ENCODE results near the gene MYCBPAP.

MYCBPAP gene

DNA sequence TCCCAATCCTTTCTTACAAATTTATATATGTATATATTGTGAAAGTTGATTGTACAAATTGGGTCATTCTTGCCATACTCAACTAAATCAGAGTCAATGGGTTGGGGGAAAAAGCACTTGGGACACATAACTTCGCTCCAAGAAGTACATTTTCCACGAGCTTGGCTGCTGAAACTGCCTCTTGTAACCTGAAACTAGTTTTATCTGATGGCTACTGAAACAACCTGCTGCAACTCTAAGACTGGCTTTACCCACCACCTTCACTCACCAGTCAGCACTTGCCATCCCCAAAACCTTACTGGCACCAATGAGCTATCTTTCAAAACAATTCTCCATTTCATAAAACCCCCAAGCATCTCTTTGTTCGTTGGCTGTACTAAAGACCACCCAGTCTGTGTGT is 14.5 kb upstream of the MYCBPAP start:
- no peak overlapping the region for H3K27ac Mint-ChIP-seq
- H3K27me3 Mint-ChIP-seq: no peaks in the 10 kb centered on the region
- H3K36me3 Mint-ChIP-seq: peaks cover 4% of the 10 kb centered on the region
- no peaks in the 10 kb centered on the region for H3K4me1 Mint-ChIP-seq
- no peak for ATAC-seq
- H3K4me3 Mint-ChIP-seq: no peak overlapping the region
- no peaks in the 10 kb centered on the region for H3K9me3 Mint-ChIP-seq

DNA sequence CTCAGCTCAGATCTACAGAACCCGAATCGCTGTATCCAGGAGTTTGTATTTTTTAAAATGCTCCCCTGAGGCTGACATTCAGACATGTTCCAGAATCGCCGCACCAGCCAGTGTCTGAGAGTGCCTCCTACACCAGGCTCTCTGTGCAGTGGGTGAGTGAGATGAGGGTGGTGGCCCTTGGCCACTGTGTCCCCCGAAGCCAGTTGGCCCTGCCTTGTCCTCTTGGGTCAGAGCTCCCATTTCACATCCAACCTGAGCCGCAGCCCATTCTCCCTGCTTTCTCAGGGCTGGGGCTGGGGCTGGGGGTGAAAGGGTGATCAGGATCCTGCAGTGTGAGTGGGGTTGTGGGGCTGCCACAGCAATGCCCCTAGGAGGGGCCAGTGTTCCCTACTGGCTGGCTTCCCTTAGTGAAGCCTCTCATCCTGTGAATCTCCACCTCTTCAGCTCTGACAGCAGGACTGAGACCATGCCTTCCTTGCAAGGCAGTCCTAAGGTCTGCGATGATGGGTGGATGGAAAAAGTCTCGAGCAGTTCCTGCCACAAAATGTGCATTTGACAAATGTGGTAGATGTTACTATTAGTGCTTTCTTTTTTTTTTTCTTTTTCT is 12.9 kb upstream of the MYCBPAP start:
- no peaks in the 10 kb centered on the region for H3K4me1 Mint-ChIP-seq
- no peak overlapping the region for H3K4me3 Mint-ChIP-seq
- no peaks in the 10 kb centered on the region for H3K27me3 Mint-ChIP-seq
- no peaks in the 10 kb centered on the region for H3K36me3 Mint-ChIP-seq
- H3K9me3 Mint-ChIP-seq: no peaks in the 10 kb centered on the region
- no peak for ATAC-seq
- H3K27ac Mint-ChIP-seq: no peak overlapping the region

DNA sequence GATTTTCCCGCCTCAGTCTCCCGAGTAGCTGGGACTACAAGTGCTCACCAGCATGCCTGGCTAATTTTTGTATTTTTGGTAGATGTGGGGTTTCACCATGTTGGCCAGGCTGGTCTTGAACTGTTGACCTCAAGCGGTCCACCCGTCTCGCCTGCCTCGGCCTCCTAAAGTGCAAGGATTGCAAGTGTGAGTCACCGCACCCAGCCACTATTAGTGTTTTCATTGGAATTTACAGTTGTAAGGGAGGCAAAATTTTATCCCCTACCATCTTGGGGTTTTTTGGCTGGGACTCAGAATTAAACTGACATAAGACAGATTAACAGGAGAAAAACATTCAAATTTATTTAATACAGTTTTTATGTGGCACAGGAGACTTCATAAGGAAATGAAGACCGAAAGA is 12.3 kb upstream of the MYCBPAP start:
- H3K4me1 Mint-ChIP-seq: no peaks in the 10 kb centered on the region
- no peaks in the 10 kb centered on the region for H3K36me3 Mint-ChIP-seq
- no peak for ATAC-seq
- no peaks in the 10 kb centered on the region for H3K9me3 Mint-ChIP-seq
- no peak overlapping the region for H3K27ac Mint-ChIP-seq
- no peak overlapping the region for H3K4me3 Mint-ChIP-seq
- H3K27me3 Mint-ChIP-seq: no peaks in the 10 kb centered on the region

DNA sequence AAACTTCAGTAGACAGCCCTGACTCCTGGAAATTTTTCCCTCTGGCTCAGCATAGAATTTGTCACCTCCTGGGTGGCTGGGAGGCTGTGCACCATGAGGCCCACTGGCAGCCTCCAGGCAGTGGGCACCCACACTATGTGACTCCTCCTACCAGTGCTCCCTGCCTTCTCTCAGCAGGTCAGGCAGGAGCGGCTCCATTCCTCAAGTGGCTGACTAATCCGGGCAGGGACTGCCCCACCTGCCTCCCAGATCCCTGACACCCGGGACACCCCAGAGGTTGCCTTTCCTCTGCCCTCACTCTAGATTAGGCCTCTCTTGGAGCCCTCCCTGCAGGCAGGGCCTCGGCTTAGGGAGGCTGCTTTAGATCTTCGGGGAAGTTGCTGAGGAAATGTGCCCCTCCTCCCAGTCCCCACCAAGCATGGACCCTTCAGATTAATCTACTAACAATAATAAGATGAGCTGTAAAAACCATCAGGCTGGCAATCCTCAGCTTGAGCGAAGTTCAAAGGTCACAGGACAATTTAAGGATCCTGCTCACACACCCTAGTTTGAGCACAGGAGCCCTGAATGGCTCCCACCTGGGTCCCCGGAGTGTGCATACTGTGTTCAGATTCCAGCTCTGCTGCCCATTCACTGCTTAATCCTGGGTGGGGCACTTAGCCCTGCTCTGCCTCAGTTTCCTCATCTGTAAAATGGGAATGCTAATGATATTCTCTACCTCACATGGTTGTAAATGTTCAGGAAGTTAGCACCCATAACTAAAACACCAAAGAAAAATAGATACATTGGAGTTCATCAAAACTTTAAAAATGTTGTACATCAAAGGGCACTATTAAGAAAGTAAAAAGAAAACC is 10.0 kb upstream of the MYCBPAP start:
- no peak overlapping the region for H3K4me3 Mint-ChIP-seq
- no peaks in the 10 kb centered on the region for H3K27me3 Mint-ChIP-seq
- H3K4me1 Mint-ChIP-seq: no peaks in the 10 kb centered on the region
- no peaks in the 10 kb centered on the region for H3K9me3 Mint-ChIP-seq
- ATAC-seq: no peak
- no peaks in the 10 kb centered on the region for H3K36me3 Mint-ChIP-seq
- H3K27ac Mint-ChIP-seq: no peak overlapping the region

DNA sequence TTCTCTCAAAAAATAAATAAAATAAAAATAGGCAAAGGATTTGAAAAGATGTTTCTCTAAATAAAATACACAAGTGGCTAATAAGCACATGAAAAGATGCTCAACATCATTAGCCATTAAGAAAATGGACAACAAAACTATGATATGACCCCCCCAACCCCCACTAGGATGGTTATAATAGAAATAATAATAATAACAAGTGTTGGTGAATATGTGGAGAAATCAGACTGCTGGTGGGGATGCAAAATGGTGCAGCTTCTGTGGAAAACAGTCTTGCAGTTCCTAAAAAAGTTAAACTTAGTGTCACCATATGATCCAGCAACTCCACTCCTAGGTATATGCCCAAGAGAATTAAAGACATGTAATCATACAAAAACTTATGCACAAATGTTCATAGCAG is 9.0 kb upstream of the MYCBPAP start:
- Mint-ChIP-seq H3K36me3 (no peaks in the 10 kb centered on the region), H3K27me3 (no peaks in the 10 kb centered on the region), H3K27ac (no peak overlapping the region), H3K9me3 (no peaks in the 10 kb centered on the region), H3K4me3 (no peak overlapping the region), H3K4me1 (no peaks in the 10 kb centered on the region)
- ATAC-seq: no peak

DNA sequence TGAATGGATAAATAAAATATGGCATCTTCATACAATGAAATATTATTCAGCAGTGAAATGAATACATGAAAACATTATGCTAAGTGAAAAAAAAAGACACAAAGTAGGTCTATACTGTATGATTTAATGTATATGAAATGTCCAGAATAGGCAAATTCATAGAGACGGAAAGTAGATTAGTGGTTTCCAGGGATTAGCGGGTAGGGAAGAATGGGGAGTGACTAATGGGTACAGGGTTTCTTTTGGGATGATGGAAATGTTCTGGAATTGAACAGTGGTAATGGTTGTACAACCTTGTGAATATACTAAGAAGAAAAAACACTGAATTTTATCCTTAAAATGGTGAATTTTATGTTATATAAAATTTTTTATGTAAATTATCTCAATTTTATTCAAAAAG is 8.5 kb upstream of the MYCBPAP start:
- Mint-ChIP-seq H3K9me3 (no peaks in the 10 kb centered on the region), H3K27ac (no peak overlapping the region), H3K4me1 (no peaks in the 10 kb centered on the region), H3K36me3 (no peaks in the 10 kb centered on the region), H3K4me3 (no peak overlapping the region), H3K27me3 (no peaks in the 10 kb centered on the region)
- no peak for ATAC-seq

DNA sequence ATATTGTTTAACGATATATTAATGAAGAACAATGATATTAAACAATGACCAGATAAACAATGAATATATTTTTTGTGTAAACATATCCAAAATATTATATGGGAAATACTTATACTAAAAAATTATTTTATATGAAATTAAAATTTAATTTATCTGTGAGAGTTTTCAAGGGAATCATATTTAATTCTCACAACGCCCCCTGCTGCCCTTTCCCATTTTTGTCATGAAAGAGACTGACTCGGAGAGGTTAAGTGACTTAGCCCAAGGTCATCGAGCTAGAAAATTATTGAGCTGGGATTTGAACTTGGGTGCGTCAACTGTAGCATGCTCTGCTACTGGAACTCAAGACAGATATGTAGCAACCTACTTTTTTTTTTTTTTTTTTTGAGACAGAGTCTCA is 7.2 kb upstream of the MYCBPAP start:
- Mint-ChIP-seq H3K4me3 (no peak overlapping the region), H3K9me3 (no peaks in the 10 kb centered on the region), H3K27ac (no peak overlapping the region), H3K27me3 (no peaks in the 10 kb centered on the region), H3K4me1 (no peaks in the 10 kb centered on the region), H3K36me3 (no peaks in the 10 kb centered on the region)
- no peak for ATAC-seq

DNA sequence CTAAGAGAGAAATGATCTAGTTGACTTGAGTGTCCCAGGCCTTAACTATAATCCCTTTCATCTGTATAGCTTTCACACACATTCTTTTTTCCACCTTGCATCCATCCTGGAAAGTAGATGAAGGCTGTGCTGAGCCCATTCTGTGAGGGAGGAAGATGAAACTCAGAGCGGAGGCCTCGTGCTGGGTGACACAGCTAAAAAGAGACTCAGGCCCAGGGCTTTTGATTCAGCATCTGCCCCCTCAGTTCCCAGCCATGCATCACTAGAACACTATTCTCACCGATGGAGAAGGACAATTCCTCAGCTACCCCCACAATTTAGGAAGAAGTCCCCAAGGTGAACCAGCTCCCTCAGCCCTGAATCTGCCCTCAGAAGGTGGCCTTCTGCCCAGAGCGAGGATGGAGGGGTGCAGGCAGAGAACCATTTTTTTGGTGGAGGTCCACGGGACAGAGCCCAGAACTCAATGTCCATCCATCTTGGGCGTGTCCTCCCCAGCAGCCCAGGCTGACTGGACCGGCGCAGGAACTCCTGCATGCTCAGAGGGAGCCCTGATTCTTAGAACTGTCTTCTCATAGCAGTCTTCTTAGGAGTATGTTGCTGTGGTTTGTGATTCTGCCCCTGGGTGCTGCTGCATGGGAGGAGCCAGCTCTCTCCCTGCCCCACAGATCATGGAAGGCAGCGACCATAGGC is 5.8 kb upstream of the MYCBPAP start:
- no peaks in the 10 kb centered on the region for H3K27me3 Mint-ChIP-seq
- no peak overlapping the region for H3K4me3 Mint-ChIP-seq
- ATAC-seq: no peak
- H3K4me1 Mint-ChIP-seq: no peaks in the 10 kb centered on the region
- no peaks in the 10 kb centered on the region for H3K36me3 Mint-ChIP-seq
- no peaks in the 10 kb centered on the region for H3K9me3 Mint-ChIP-seq
- no peak overlapping the region for H3K27ac Mint-ChIP-seq

DNA sequence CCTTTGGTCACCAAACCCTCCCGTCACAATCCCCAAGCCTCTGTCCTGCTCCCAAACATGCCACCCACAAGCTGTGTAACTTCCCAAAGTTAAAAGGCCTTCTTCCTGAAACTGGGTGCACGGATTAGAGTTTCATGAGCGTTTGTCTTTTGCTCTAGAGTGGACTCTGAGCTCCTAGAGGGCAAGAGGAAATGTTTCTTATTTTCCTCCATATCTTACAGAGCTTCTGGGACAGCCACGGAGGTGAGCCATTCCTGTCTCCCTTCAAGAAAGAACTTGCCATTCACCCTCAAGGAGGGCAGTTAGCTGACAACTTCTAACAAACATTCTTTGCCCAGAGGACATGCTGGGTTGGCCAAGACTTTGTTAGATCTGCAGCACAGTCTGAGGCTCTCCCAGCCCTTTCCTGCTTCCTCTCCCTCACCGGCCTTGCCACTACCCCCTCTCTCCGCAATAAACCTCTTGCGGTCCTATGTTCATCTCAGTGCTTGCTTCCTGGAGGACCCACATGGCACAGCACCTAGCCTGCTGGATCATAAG is 2.6 kb upstream of the MYCBPAP start:
- no peak overlapping the region for H3K4me3 Mint-ChIP-seq
- H3K27ac Mint-ChIP-seq: no peak overlapping the region
- H3K27me3 Mint-ChIP-seq: peaks cover 9% of the 10 kb centered on the region
- H3K9me3 Mint-ChIP-seq: no peaks in the 10 kb centered on the region
- peaks cover 9% of the 10 kb centered on the region for H3K4me1 Mint-ChIP-seq
- no peaks in the 10 kb centered on the region for H3K36me3 Mint-ChIP-seq
- ATAC-seq: no peak

DNA sequence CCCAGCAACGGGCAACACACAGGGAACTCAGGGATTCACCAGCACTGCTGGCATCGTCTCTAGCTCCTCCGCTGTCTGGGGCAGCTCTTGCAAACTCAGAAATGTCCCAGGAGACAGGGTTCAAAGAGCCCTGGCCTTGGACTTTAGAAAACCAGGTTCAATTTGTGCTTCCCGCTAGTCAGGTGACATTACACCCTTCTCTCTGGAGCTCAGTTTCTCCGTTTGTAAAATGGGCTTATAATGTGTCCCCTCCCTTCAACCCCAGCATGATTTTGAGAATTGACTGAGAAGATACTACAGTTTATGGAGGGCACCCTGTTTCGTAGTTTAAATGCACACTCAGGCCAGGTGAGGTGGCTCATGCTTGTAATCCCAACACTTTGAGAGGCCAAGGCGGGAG is 1.9 kb upstream of the MYCBPAP start:
- Mint-ChIP-seq H3K27ac (no peak overlapping the region), H3K9me3 (no peaks in the 10 kb centered on the region), H3K36me3 (no peaks in the 10 kb centered on the region), H3K27me3 (peaks cover 11% of the 10 kb centered on the region), H3K4me1 (peaks cover 12% of the 10 kb centered on the region), H3K4me3 (no peak overlapping the region)
- no peak for ATAC-seq

DNA sequence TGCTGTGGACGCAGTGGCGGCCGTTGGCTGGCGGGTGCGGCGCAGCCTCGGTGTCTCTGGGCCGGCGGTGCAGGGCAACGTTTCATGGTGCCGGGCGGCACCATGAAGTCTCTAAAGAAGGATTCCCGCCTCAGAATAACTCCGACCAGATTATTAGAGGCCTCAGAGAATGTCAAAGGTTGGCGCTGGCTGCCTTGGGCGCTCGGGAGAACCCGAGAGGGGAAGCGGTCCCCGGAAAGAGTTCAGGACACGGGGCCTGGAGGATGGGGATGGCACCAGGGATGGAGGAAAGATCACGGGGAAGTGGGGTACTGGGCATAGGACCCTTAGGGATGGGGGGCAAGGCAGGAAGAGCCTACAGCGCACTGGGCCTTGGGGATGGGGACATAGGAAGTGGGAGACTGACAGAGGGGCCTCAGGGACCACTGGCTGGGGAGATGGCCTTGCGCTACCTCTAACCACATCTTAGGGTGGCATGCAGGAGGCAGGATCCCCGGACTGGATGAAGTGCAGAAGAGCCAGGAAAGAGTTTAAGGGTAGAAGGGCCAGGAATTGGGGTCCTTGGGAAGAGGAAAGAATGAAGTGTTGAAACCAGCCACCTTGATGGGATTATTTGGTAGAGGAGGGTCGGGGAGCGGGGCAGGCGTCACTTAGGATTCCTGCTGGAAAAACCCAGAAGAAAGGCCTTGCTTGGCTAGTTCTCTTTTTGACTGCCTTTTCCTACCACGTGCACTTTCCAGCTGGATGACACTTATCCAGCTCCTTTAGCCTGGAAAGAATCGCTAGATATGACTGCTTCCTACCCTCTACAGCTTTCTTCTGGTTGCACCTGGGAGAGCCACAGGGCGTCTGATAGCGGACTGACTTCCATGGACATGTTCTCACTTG is 578 bp downstream of the MYCBPAP start:
- H3K27me3 Mint-ChIP-seq: peaks cover 26% of the 10 kb centered on the region
- H3K9me3 Mint-ChIP-seq: no peaks in the 10 kb centered on the region
- H3K36me3 Mint-ChIP-seq: no peaks in the 10 kb centered on the region
- peak overlapping the region; percentile 87 for H3K4me3 Mint-ChIP-seq
- ATAC-seq: no peak
- peak overlapping the region; percentile 53 for H3K27ac Mint-ChIP-seq
- H3K4me1 Mint-ChIP-seq: peaks cover 20% of the 10 kb centered on the region

DNA sequence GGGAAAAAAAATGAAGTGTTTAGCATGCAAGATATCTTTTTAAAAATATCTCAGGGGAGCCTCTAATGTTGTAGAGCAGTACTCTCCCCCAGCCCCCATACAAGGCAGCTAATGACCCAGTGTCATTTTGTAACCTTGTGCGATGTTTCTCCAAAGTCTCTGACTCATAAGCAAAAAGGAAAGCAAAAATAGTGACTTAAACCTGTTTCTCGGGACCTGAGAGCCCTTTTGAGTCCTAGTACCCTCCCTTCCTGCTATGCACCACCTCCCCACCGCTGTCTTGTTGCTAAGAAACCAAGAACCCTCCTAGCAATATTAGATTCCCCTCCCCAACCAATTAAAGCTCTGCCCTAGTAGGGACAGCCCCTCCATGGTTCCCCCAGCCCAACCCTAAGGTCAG is 2.8 kb downstream of the MYCBPAP start:
- ATAC-seq: peak; percentile 65
- Mint-ChIP-seq H3K4me3 (no peak overlapping the region), H3K9me3 (no peaks in the 10 kb centered on the region), H3K36me3 (no peaks in the 10 kb centered on the region), H3K27me3 (peaks cover 26% of the 10 kb centered on the region), H3K27ac (no peak overlapping the region), H3K4me1 (peaks cover 20% of the 10 kb centered on the region)

DNA sequence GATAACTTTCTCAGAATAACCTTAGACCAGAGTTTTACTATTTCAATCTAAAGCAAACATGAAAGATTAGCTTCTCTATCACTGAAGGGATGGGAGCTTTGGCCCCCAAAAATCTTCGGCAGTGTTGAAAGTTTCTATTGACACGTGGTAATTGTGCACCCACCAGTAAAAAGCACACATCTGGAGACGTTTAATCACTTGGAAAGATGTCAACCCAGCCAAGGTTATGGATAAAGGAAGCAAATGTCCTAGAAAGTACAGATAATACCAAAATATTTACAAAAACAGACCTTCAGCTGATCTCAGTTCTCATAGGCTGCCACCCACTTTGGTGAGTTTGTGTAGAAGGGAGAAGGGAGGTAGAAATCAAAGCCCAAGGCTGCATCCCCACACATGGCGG is 5.3 kb downstream of the MYCBPAP start:
- peaks cover 18% of the 10 kb centered on the region for H3K4me1 Mint-ChIP-seq
- H3K9me3 Mint-ChIP-seq: no peaks in the 10 kb centered on the region
- peaks cover 24% of the 10 kb centered on the region for H3K27me3 Mint-ChIP-seq
- no peak for ATAC-seq
- H3K27ac Mint-ChIP-seq: no peak overlapping the region
- H3K4me3 Mint-ChIP-seq: no peak overlapping the region
- H3K36me3 Mint-ChIP-seq: no peaks in the 10 kb centered on the region

DNA sequence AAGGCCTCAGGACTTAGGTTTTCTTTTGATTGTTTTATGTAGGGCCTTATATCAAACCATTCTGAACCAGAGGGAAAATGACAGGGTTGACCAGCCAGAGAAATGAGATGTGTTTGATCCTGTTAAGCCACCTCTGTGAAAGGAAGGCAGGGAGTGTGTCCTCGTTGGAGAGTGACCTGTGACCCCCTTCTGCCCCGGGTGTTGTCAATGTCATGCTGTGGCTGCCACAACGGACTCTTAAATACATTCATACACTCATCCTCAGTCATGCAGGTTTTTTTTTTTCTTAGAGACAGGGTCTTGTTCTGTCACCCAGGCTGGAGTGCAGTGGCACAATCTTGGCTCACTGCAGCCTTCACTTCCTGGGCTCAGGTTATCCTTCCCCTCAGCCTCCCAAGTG is 6.1 kb downstream of the MYCBPAP start:
- ATAC-seq: no peak
- H3K9me3 Mint-ChIP-seq: no peaks in the 10 kb centered on the region
- no peak overlapping the region for H3K4me3 Mint-ChIP-seq
- no peak overlapping the region for H3K27ac Mint-ChIP-seq
- no peaks in the 10 kb centered on the region for H3K36me3 Mint-ChIP-seq
- H3K27me3 Mint-ChIP-seq: peaks cover 17% of the 10 kb centered on the region
- H3K4me1 Mint-ChIP-seq: peaks cover 11% of the 10 kb centered on the region

All from stimulated activated memory B cell treated with anti-CD40 and anti-IgM and Interleukin-4, amounts not matched to agents 10 μg/mL and 1 μg/mL and 100 μg/mL, for 72 hours (primary cell).